ENCODE data around the gene RABAC1. TPM values are rescaled to one million over a fixed set of nuclear protein-coding genes. Genes with fewer than 3 reads are reported as not detected.

Gene RABAC1
- total RNA-seq, 6 donors from 2014 or later = 59.7 to 222 (median 163) TPM

DNA sequence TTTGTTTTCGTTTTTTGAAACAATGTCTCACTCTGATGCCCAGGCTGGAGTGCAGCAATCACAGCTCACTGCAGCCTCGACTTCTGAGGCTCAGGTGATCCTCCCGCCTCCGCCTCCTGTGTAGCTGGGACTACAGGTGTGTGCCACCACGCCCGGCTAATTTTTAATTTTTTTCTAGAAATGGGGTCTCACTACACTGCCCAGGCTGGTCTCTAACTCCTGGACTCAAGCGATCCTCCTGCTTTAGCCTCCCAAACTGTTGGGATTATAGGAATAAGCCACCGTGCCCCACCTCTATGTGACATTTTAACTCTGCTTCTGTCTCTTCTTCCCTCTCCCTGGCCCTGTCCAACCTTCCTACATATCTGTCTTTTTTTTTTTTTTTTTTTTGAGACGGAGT, 29.8 kb upstream of the RABAC1 start:
- peaks cover 0 to 11% (median 5%) of the 10 kb centered on the region in 4 donors for H3K27me3 ChIP-seq
- DNase-seq = no peak
- TF ChIP-seq, protein P1, sequence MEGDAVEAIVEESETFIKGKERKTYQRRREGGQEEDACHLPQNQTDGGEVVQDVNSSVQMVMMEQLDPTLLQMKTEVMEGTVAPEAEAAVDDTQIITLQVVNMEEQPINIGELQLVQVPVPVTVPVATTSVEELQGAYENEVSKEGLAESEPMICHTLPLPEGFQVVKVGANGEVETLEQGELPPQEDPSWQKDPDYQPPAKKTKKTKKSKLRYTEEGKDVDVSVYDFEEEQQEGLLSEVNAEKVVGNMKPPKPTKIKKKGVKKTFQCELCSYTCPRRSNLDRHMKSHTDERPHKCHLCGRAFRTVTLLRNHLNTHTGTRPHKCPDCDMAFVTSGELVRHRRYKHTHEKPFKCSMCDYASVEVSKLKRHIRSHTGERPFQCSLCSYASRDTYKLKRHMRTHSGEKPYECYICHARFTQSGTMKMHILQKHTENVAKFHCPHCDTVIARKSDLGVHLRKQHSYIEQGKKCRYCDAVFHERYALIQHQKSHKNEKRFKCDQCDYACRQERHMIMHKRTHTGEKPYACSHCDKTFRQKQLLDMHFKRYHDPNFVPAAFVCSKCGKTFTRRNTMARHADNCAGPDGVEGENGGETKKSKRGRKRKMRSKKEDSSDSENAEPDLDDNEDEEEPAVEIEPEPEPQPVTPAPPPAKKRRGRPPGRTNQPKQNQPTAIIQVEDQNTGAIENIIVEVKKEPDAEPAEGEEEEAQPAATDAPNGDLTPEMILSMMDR (IDR thresholded peaks at IDR 0.05) = no peak
- TF ChIP-seq POLR2AphosphoS5 (IDR thresholded peaks at IDR 0.05) = no peak
- ATAC-seq (ENCODE audit: low FRiP score in 2 of 2) = no peak
- H3K9me3 ChIP-seq = no peaks in the 10 kb centered on the region
- H3K27ac ChIP-seq = no peak overlapping the region
- H3K4me1 ChIP-seq = peaks cover 4 to 7% (median 5%) of the 10 kb centered on the region in 4 donors
- 88 to 89% methylated on average over 9 of the region's 9 CpGs for WGBS, 2 donors
- H3K4me3 ChIP-seq = no peak overlapping the region
- H3K36me3 ChIP-seq = no peaks in the 10 kb centered on the region

DNA sequence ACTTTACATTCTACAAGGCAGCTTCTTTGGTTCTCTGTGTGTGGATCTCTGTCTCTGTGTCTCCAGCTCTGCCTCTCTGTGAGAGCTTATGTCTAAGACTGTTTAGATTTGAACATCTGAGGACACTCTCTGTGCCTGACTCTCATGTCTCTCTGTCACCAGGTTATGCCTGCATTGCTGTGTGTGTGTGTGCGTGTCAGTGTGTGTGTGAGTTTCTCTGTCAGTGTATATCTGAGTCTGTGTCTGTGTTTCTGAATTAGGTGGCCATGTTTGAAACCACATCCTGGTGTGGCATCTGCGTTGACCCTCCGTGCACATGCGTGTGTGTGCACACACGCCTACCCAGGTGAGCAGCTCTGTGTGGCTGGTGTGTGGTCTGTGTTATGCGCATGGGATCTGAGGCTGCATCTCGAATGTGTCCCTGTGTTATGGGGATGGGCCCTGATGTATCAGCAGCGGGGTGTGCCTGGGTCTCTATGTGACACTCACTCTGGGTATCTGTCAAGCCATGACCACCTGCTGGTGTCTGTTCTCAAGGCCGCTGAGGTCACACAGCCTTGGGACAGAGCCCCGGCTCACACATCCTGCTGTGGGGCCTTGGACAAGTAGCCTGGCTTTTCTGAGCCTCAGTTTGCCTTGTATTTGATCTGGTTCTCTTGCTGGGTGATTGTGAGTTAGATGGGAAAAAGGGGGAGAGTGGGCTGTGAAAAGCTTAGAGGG, 28.2 kb upstream of the RABAC1 start:
- H3K9me3 ChIP-seq = no peaks in the 10 kb centered on the region
- ATAC-seq (ENCODE audit: low FRiP score in 2 of 2) (no peak), DNase-seq (no peak)
- no peak overlapping the region for H3K27ac ChIP-seq
- peaks cover 0 to 3% (median 0%) of the 10 kb centered on the region in 4 donors for H3K27me3 ChIP-seq
- H3K36me3 ChIP-seq = no peaks in the 10 kb centered on the region
- no peaks in the 10 kb centered on the region for H3K4me1 ChIP-seq
- TF ChIP-seq, protein P1 (IDR thresholded peaks at IDR 0.05) = no peak
- TF ChIP-seq POLR2A (IDR thresholded peaks at IDR 0.05) = no peak
- TF ChIP-seq POLR2AphosphoS5 (IDR thresholded peaks at IDR 0.05) = no peak
- no peak for TF ChIP-seq EP300 (IDR thresholded peaks at IDR 0.05)
- whole genome bisulfite sequencing, 2 donors = 84 to 86% methylated on average over 9 of the region's 10 CpGs
- H3K4me3 ChIP-seq = no peak overlapping the region

DNA sequence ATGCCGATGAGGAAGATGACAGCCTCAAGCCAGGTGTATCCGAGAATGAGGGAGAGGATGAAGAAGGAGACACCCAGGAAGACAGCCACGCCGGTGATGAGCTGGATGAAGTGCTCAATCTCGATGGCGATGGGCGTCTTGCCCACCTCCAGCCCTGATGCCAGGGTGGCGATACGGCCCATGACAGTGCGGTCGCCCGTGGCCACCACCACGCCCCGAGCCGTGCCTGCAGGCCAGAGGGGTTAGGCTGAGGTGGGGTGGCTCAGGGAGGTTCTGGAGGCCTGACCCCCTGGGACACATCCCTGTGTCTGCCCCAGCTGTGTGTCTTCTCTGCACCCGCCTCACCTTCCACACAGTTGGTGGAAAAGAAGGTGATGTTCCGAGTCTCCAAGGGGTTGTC, 25.8 kb upstream of the RABAC1 start:
- DNase-seq = peak in 1 of 2 donors; percentile 66
- WGBS, 2 donors = 82 to 92% methylated on average over 17 of the region's 17 CpGs
- H3K4me1 ChIP-seq = no peaks in the 10 kb centered on the region
- H3K36me3 ChIP-seq = no peaks in the 10 kb centered on the region
- H3K27me3 ChIP-seq = no peaks in the 10 kb centered on the region
- no peaks in the 10 kb centered on the region for H3K9me3 ChIP-seq
- TF ChIP-seq EP300 (IDR thresholded peaks at IDR 0.05) = no peak
- TF ChIP-seq POLR2AphosphoS5 (IDR thresholded peaks at IDR 0.05) = no peak
- no peak for TF ChIP-seq POLR2A (IDR thresholded peaks at IDR 0.05)
- TF ChIP-seq, protein P1 (IDR thresholded peaks at IDR 0.05) = no peak
- peak in 1 of 2 donors; percentile 20 for ATAC-seq (ENCODE audit: low FRiP score in 2 of 2)
- H3K27ac ChIP-seq = no peak overlapping the region
- H3K4me3 ChIP-seq = no peak overlapping the region

DNA sequence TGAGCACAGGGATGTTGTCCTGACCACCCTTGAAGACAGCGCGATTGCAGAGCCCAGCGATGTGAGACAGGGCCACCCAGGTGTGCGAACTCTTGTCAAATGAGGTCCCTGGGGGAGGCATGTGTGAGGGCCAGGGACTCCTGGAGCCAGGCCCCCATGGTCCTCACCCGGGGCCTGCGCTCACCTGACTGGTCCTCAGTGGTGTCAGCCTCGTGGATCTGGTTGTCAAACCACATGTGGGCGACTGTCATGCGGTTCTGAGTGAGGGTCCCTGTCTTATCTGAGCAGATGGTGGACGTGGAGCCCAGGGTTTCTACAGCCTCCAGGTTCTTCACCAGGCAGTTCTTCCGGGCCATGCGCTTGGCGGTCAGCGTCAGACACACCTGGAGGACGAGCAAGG, 22.6 kb upstream of the RABAC1 start:
- TF ChIP-seq, protein P1 (IDR thresholded peaks at IDR 0.05) = no peak
- TF ChIP-seq POLR2AphosphoS5 (IDR thresholded peaks at IDR 0.05) = no peak
- no peak for TF ChIP-seq POLR2A (IDR thresholded peaks at IDR 0.05)
- TF ChIP-seq EP300 (IDR thresholded peaks at IDR 0.05) = no peak
- whole genome bisulfite sequencing, 2 donors = 83 to 85% methylated on average over 5 to 15 of the region's 15 CpGs
- DNase-seq = peak in 1 of 2 donors; percentile 55

DNA sequence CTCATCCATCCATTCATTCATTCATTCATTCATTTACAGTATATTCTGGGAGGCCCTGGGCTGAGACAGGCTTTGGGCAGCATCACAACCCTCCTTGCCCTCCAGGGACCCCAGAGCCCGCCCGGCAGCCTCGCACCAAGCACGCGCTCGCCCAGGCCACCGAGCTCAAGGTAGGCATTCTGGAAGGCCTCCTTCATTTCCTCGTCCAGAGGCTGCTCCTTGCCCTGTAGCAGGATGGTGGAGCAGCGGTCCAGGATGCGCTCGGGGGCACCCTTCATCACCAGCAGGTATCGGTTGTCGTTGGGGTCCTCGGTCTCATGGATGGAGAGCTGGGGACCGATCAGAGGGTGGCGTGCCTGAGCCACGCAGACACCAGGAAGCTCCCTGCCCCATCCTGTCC, 19.3 kb upstream of the RABAC1 start:
- Histone ChIP-seq H3K9me3 (no peaks in the 10 kb centered on the region), H3K27ac (no peak overlapping the region), H3K36me3 (no peaks in the 10 kb centered on the region), H3K4me3 (no peak overlapping the region), H3K27me3 (no peaks in the 10 kb centered on the region), H3K4me1 (no peaks in the 10 kb centered on the region)
- 79 to 87% methylated on average over 12 to 17 of the region's 17 CpGs for WGBS, 2 donors
- no peak for TF ChIP-seq POLR2AphosphoS5 (IDR thresholded peaks at IDR 0.05)
- no peak for TF ChIP-seq POLR2A (IDR thresholded peaks at IDR 0.05)
- TF ChIP-seq EP300 (IDR thresholded peaks at IDR 0.05) = no peak
- TF ChIP-seq, protein P1 (IDR thresholded peaks at IDR 0.05) = no peak
- ATAC-seq (ENCODE audit: low FRiP score in 2 of 2) (peak in 1 of 2 donors; percentile 21), DNase-seq (peak in 1 of 2 donors; percentile 61)

More for the DNA sequence above, 22.6 kb upstream of the RABAC1 start:
- no peak overlapping the region for H3K27ac ChIP-seq
- H3K9me3 ChIP-seq = no peaks in the 10 kb centered on the region
- no peaks in the 10 kb centered on the region for H3K27me3 ChIP-seq
- no peaks in the 10 kb centered on the region for H3K4me1 ChIP-seq
- H3K4me3 ChIP-seq = no peak overlapping the region
- H3K36me3 ChIP-seq = no peaks in the 10 kb centered on the region
- no peak for ATAC-seq (ENCODE audit: low FRiP score in 2 of 2)
